Activated T-helper 1 cell treated with anti-CD3 and anti-CD28 coated beads, Interleukin-2, amount 50 U/mL, for 16 hours (primary cell): ENCODE results near the gene MED16.

Experiments used
- DNase-seq, 2 donors: peaks; one replicate each; pipeline ENCODE4 v3.0.0-alpha.2; 2020; ENCODE audit warnings: low read depth in 1 of 2, low spot score in 1 of 2

The MED16 gene

GRCh38 chr19:872266-872951, 20.6 kb downstream of the MED16 start:
- DNase-seq: peak; percentile 44 to 66

- no peak for DNase-seq
These were observed 21.3 kb downstream of the MED16 start for GRCh38 chr19:871446-872265.

- DNase-seq: no peak
These were observed 22.0 kb downstream of the MED16 start for GRCh38 chr19:870963-871401.

- DNase-seq: no peak
These were observed 22.7 kb downstream of the MED16 start for GRCh38 chr19:870314-870713.

- DNase-seq: no peak
These were observed 23.5 kb downstream of the MED16 start for GRCh38 chr19:869245-870177.

GRCh38 chr19:868458-869244, 24.3 kb downstream of the MED16 start:
- no peak for DNase-seq

- DNase-seq: no peak
These were observed 25.0 kb downstream of the MED16 start for GRCh38 chr19:867855-868457.

- no peak for DNase-seq
These were observed 25.6 kb downstream of the MED16 start for GRCh38 chr19:867301-867793.

GRCh38 chr19:866769-867300, 26.2 kb downstream of the MED16 start:
- DNase-seq: no peak

- no peak for DNase-seq
These were observed 29.7 kb downstream of the MED16 start for GRCh38 chr19:863315-863620.

GRCh38 chr19:862581-863314, 30.2 kb downstream of the MED16 start:
- peak; percentile 68 to 70 for DNase-seq

- peak; percentile 48 to 54 for DNase-seq
These were observed 31.0 kb downstream of the MED16 start for GRCh38 chr19:861756-862580.

GRCh38 chr19:861141-861755, 31.7 kb downstream of the MED16 start:
- no peak for DNase-seq

- no peak for DNase-seq
These were observed 33.8 kb downstream of the MED16 start, which contains the start of gene CFD for GRCh38 chr19:858868-859843. CFD (plus strand) TSS chr19:859664; CDS start chr19:859690, 26 bp downstream.

GRCh38 chr19:858284-858683, 34.7 kb downstream of the MED16 start:
- no peak for DNase-seq

GRCh38 chr19:855566-856120, 37.3 kb downstream of the MED16 start:
- DNase-seq: no peak
